GM23338 (cell line): ENCODE data around the gene MIER2. TPM values are rescaled to one million over a fixed set of nuclear protein-coding genes. Genes with fewer than 3 reads are reported as not detected.

Experiments used
- ATAC-seq: fragments of 200-7000 bp; cut with Tn5 transposase; 3 replicates; pipeline ENCODE4 v1.9.1; 2020
- DNase-seq: peaks from one replicate; pipeline ENCODE4 v3.0.0-alpha.2; 2015; ENCODE audit warnings: low spot score
- H2AFZ ChIP-seq: fragments of 200-600 bp; sonication (generic); 2 replicates; pipeline ENCODE4 v1.8.0; 2016; ENCODE audit warnings: antibody characterized with exemption, mild to moderate bottlenecking, moderate library complexity
- H3F3A ChIP-seq: fragments of 200-600 bp; sonication (generic); replicated peaks from 2 replicates; pipeline ENCODE4 v1.8.0; 2017; ENCODE audit warnings: antibody characterized with exemption, mixed run types, low read depth
- H3K27ac ChIP-seq: fragments of 200-600 bp; sonication (generic); 2 replicates; pipeline ENCODE4 v1.6.1; 2016; ENCODE audit warnings: low read depth
- H3K27me3 ChIP-seq: fragments of 200-600 bp; sonication (generic); 2 replicates; pipeline ENCODE4 v1.8.0; 2016; ENCODE audit warnings: mild to moderate bottlenecking, mixed run types, moderate library complexity; ENCODE audit not compliant: insufficient read depth
- H3K36me3 ChIP-seq: fragments of 200-600 bp; sonication (generic); 2 replicates; pipeline ENCODE4 v1.8.0; 2016; ENCODE audit warnings: mild to moderate bottlenecking; ENCODE audit not compliant: insufficient read depth
- H3K4me1 ChIP-seq: fragments of 200-600 bp; sonication (generic); 2 replicates; pipeline ENCODE4 v1.8.0; 2016; ENCODE audit warnings: mild to moderate bottlenecking, moderate library complexity; ENCODE audit not compliant: insufficient read depth
- H3K4me2 ChIP-seq: fragments of 200-600 bp; sonication (generic); 2 replicates; pipeline ENCODE4 v1.7.1; 2017; ENCODE audit warnings: mixed run types
- H3K4me3 ChIP-seq: fragments of 200-600 bp; sonication (generic); 2 replicates; pipeline ENCODE4 v1.6.1; 2016; ENCODE audit warnings: mixed run types
- H3K79me2 ChIP-seq: fragments of 200-600 bp; sonication (generic); replicated peaks from 2 replicates; pipeline ENCODE4 v1.8.0; 2017; ENCODE audit warnings: mild to moderate bottlenecking; ENCODE audit not compliant: insufficient read depth
- H3K9me2 ChIP-seq: fragments of 200-600 bp; sonication (generic); 2 replicates; pipeline ENCODE4 v1.8.0; 2017; ENCODE audit not compliant: insufficient read depth
- H4K20me1 ChIP-seq: fragments of 200-600 bp; sonication (generic); replicated peaks from 2 replicates; pipeline ENCODE4 v1.8.0; 2017; ENCODE audit warnings: mild to moderate bottlenecking; ENCODE audit not compliant: insufficient read depth
- H3K27ac Mint-ChIP-seq: 2 replicates; pipeline ENCODE4 v1.8.0; 2020; ENCODE audit warnings: inconsistent platforms, mild to moderate bottlenecking, moderate library complexity, mixed read lengths
- H3K27me3 Mint-ChIP-seq: 3 replicates; pipeline ENCODE4 v1.8.0; 2022; ENCODE audit warnings: low read depth, mild to moderate bottlenecking, moderate library complexity, mixed read lengths, inconsistent platforms; ENCODE audit not compliant: insufficient read depth, poor library complexity
- H3K36me3 Mint-ChIP-seq: 3 replicates; pipeline ENCODE4 v1.8.0; 2021; ENCODE audit warnings: low read depth, mild to moderate bottlenecking, inconsistent platforms, moderate library complexity, mixed read lengths
- H3K4me1 Mint-ChIP-seq: 3 replicates; pipeline ENCODE4 v1.8.0; 2020; ENCODE audit warnings: mild to moderate bottlenecking, inconsistent platforms, mixed read lengths
- H3K4me3 Mint-ChIP-seq: 3 replicates; pipeline ENCODE4 v1.8.0; 2021; ENCODE audit warnings: moderate library complexity, mild to moderate bottlenecking, inconsistent platforms, mixed read lengths
- H3K9me3 Mint-ChIP-seq: 3 replicates; pipeline ENCODE4 v1.8.0; 2020; ENCODE audit warnings: moderate library complexity, mild to moderate bottlenecking, inconsistent platforms, mixed read lengths
- CTCF ChIP-seq, 2 experiments: fragments of 200-600 bp in 1 of 2; sonication (generic) in 1 of 2; conservative IDR thresholded peaks; 2 replicates each; pipeline versions ENCODE4 v1.5.1 to v1.6.1; 2016 to 2017; ENCODE audit warnings: antibody characterized with exemption in 2 of 2, low read depth in 2 of 2, mild to moderate bottlenecking in 2 of 2, moderate library complexity in 1 of 2
- EZH2 ChIP-seq: fragments of 200-600 bp; sonication (generic); IDR thresholded peaks from one replicate; pipeline ENCODE4 v1.8.0; 2017; ENCODE audit warnings: antibody characterized with exemption, mild to moderate bottlenecking, low read depth; ENCODE audit not compliant: unreplicated experiment
- EZH2phosphoT487 ChIP-seq: fragments of 200-600 bp; sonication (generic); IDR thresholded peaks from one replicate; pipeline ENCODE4 v1.8.1; 2018; ENCODE audit warnings: antibody characterized with exemption; ENCODE audit not compliant: unreplicated experiment
- NANOG ChIP-seq: IDR thresholded peaks from 2 replicates; pipeline ENCODE4 v1.6.1; 2016; ENCODE audit warnings: antibody characterized with exemption, borderline replicate concordance
- POLR2AphosphoS5 ChIP-seq: IDR thresholded peaks from 2 replicates; pipeline ENCODE4 v1.6.1; 2016; ENCODE audit warnings: antibody characterized with exemption, low read depth
- REST ChIP-seq: IDR thresholded peaks from one replicate; pipeline ENCODE4 v1.6.1; 2018; ENCODE audit warnings: antibody characterized with exemption; ENCODE audit not compliant: unreplicated experiment
- ZNF114 ChIP-seq: fragments of 250-450 bp; sonication (Bioruptor Pico); IDR thresholded peaks from 2 replicates; pipeline ENCODE4 v1.5.0; 2020; ENCODE audit warnings: mild to moderate bottlenecking, moderate library complexity
- ZNF331 ChIP-seq: fragments of 250-450 bp; sonication (Bioruptor Pico); IDR thresholded peaks from 2 replicates; pipeline ENCODE4 v1.5.0; 2020; ENCODE audit warnings: low read depth, mild to moderate bottlenecking, moderate library complexity
- ZNF462 ChIP-seq: fragments of 250-450 bp; sonication (Bioruptor Pico); IDR thresholded peaks from 2 replicates; pipeline ENCODE4 v1.5.0; 2020; ENCODE audit warnings: mild to moderate bottlenecking, moderate library complexity
- polyA plus RNA-seq: library from polyadenylated mRNA; unstranded; fragments of >200 nt; fragmentation: Nextera tagmentation; extraction: Ambion mirVana; gene quantifications from 2 replicates; pipeline ENCODE4 v1.2.1, GENCODE V29; 2016
- total RNA-seq: library from RNA; depleted of rRNA; stranded (reverse); fragments of >200 nt; shearing (Covaris generic); gene quantifications from 2 replicates; pipeline ENCODE4 v1.2.3, GENCODE V29; 2014

Gene MIER2
- total and polyA plus RNA-seq, 2 experiments from 2014 or later: 30.2 to 37.9 TPM

GRCh38 chr19:391726-392374 is 47.3 kb upstream of the MIER2 start (continued):
- TF ChIP-seq REST (no peak), CTCF (conservative IDR thresholded peaks at IDR 0.05; ENCODE audit: low read depth in 2 of 2) (peak in 1 of 2 experiments; percentile 18; a peak in 1 of 4 replicates), ZNF114 (CRISPR knock-in tag) (no peak)

- Histone ChIP-seq H3K79me2 (no peaks in the 10 kb centered on the region), H3K4me2 (no peak overlapping the region), H3K4me3 (no peak overlapping the region), H2AFZ (no peak overlapping the region), H3K9me2 (0 out of 2 replicates have a peak, but pooled peaks cover 5% of the 10 kb centered on the region), H3K4me1 (peaks cover 5% of the 10 kb centered on the region; the same call in 1 of the 2 replicates), H3F3A (peaks cover 6% of the 10 kb centered on the region), H3K36me3 (no peaks in the 10 kb centered on the region), H4K20me1 (no peaks in the 10 kb centered on the region), H3K27ac (no peak overlapping the region), H3K27me3 (no peaks in the 10 kb centered on the region)
- Mint-ChIP-seq H3K9me3 (peaks cover 43% of the 10 kb centered on the region), H3K27me3 (peaks cover 27% of the 10 kb centered on the region), H3K4me1 (peaks cover 17% of the 10 kb centered on the region), H3K4me3 (no peak overlapping the region), H3K36me3 (peaks cover 14% of the 10 kb centered on the region), H3K27ac (no peak overlapping the region)
- DNase-seq (no peak), ATAC-seq (no peak)
- TF ChIP-seq ZNF462 (CRISPR knock-in tag) (no peak), ZNF331 (CRISPR knock-in tag) (no peak), EZH2 (no peak), NANOG (no peak), EZH2phosphoT487 (no peak), POLR2AphosphoS5 (no peak), ZNF114 (CRISPR knock-in tag) (no peak), REST (no peak)
Observed at GRCh38 chr19:391207-391557, 46.6 kb upstream of the MIER2 start.
